Measurements from ENCODE around the gene KCTD15.

Gene KCTD15

DNA sequence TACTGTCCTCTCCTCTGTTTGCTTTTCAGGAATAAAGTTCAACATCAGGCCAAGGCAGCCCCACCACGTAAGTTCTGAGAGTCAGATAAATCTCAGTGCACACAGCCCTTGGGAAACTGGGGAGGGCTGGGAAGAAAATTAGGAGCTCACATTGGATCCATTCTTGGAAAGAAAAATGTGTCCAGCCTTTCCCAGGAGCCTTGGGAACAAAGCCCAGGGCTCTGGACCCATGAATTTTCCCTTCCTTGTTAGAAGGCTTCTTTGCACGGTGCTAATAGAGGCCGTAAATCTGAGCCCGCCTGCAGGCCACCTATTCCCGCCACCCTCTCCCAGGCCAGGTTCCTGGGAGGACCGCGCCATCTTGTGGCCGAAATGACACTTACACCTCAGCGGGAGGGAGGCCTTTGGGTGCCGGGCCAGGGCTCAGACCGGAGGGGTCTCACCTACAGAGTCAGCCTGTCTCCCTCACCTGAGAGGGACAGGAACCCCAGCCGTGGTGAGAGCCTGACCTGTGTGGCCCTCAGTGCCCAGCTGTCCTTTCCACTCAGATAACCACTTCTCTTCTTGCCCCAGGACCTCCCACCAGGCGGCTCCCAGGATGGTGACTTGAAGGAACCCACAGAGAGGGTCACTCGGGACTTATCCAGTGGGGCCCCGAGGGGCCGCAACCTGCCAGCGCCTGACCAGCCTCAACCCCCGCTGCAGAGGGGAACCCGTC, 25.1 kb upstream of the KCTD15 start:
- DNase-seq (ENCODE audit: low read depth in 2 of 2): peak; percentile 39 to 66

DNA sequence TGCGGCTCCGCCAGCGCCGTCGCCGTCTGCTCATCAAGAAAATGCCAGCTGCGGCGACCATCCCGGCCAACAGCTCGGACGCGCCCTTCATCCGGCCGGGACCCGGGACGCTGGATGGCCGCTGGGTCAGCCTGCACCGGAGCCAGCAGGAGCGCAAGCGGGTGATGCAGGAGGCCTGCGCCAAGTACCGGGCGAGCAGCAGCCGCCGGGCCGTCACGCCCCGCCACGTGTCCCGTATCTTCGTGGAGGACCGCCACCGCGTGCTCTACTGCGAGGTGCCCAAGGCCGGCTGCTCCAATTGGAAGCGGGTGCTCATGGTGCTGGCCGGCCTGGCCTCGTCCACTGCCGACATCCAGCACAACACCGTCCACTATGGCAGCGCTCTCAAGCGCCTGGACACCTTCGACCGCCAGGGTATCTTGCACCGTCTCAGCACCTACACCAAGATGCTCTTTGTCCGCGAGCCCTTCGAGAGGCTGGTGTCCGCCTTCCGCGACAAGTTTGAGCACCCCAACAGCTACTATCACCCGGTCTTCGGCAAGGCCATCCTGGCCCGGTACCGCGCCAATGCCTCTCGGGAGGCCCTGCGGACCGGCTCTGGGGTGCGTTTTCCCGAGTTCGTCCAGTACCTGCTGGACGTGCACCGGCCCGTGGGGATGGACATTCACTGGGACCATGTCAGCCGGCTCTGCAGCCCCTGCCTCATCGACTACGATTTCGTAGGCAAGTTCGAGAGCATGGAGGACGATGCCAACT, 24.4 kb upstream of the KCTD15 start:
- no peak for DNase-seq (ENCODE audit: low read depth in 2 of 2)

DNA sequence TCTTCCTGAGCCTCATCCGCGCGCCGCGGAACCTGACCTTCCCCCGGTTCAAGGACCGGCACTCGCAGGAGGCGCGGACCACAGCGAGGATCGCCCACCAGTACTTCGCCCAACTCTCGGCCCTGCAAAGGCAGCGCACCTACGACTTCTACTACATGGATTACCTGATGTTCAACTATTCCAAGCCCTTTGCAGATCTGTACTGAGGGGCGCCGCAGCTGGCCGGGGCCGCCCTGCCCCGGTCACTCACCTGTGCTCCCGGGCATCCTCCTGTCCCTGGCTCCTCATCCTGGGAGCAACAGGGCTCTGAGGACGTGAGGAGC, 23.9 kb upstream of the KCTD15 start:
- DNase-seq (ENCODE audit: low read depth in 2 of 2): no peak

DNA sequence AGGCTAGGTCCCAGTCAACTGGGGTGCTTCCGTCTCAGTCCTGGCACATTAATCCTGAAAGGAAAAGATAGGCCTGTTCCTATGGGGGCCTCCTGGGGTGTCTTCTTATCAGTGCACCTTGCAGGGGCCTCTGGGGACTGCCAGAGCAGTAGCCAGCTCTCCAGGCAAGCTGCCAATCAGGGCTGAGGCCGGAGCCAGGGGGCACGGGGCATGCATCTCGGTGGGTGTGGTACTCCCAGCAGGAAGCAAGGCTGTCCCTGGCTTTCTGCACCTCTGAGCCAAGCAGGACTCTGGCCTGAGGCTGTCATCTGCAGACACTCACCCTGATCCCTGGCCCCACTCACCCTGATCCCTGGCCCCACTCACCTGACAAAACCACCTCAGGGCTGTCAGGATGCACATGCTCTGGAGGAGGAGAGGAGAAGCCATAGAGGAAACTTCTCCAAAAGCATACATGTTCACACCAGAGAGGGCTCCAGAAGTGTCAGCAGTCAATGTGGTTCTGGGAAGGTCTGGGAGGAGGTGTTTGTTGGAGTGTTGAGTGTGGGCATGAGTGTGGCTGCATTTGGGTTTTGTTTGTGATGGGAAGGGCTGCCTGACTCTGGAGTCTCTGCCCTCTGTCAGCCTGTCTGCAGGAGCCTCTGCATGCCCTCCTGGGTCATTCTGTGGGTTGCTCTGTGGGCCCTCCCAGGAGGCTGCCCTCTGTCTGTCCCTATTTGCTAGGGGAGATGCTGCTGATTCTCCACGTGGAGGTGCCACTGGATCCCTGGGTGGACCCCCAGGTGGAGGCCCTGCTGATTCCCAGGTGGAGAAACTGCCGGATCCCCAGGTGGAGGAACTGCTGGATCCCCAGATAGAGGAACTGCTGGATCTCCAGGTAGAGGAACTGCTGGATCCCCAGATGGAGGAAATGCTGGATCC, 22.7 kb upstream of the KCTD15 start:
- DNase-seq (ENCODE audit: low read depth in 2 of 2): no peak

DNA sequence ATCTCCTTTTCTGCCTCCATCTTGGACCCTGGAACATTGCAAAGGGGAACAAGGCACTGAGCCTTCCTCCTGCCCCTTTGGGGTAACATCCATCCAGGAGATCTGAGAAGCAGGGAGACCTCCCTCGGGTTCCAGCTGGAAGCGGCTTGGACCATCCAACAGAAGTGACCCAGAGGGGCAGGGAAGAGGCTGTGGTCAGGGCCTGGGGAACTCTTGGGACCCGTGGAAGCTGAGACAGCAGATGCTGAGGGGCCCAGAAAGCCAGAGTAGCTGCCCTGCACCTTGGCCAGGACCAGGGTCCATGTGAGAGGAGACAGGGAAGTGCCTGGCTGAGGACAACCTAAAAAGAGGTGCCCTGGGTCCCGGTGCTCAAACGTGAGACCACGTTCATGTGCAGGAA, 21.9 kb upstream of the KCTD15 start:
- DNase-seq (ENCODE audit: low read depth in 2 of 2): no peak

DNA sequence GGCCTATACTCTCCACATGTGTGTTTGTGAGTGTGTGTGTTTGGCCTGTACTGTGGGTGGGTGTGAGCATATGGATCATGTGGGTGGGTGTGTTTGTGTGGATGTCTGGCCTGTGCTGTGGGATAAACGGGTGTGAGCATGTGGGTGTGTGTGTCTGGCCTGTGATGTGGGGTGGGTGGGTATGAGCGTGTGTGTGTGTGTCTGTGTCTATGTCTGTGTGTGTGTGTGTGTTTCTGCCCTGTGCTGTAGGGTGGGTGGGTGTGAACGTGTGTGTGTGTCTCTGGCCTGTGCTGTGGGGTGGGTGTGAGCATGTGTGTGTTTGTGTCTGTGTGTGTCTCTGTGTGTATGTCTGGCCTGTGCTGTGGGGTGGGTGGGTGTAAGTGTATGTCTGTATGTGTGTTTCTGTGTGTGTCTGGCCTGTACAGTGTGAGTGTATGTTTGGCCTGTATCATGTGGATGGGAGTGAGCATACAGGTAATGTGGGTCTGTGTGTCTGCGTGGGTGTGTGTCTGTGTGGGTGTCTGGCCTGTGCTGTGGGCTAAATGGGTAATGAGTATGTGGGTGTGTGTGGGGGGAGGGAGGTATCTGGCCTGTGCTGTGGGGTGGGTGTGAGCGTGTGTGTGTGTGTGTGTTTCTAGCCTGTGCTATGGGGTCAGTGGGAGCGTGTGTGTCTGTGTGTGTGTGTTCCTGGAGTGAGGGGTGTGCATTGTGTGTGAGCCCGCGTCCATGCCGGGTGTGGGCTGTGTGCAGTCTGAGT, 20.8 kb upstream of the KCTD15 start:
- DNase-seq (ENCODE audit: low read depth in 2 of 2): no peak

DNA sequence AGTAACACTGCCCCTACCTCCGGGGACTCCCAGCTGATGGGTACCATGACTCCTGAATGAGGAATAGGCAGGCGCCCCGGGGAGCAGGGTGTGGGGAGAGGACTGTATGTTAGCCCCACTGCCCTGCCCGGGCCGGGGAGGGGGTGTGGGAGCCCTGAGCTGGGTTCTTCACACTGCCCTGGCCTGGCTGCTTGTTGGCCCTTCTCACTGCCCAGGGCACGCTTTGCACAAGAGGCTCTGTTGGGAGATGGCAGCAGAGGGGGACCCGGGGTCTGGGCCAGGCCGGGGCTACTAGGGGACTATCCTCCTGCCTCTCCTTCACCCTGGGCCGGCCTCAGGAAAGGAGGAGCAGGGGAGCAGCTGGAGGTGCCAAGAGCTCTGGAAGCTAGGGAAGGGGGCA, 19.3 kb upstream of the KCTD15 start:
- no peak for DNase-seq (ENCODE audit: low read depth in 2 of 2)

DNA sequence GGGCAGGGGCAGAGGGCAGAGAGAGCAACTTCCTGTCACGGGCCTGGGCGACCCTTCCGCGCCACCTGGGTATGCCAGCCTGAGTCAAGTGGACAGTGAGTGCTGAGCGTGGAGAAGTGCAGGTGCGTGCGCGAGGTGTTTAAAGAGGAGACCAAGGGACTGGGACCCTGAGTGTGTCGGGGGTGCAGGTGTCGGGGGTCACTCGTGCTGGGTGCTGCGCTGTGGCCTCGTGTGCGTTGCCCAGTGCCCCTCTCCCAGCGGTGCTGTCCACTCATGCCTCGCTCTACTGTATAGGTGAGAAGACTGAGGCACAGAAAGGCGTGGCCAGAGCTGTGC, 18.9 kb upstream of the KCTD15 start:
- no peak for DNase-seq (ENCODE audit: low read depth in 2 of 2)

DNA sequence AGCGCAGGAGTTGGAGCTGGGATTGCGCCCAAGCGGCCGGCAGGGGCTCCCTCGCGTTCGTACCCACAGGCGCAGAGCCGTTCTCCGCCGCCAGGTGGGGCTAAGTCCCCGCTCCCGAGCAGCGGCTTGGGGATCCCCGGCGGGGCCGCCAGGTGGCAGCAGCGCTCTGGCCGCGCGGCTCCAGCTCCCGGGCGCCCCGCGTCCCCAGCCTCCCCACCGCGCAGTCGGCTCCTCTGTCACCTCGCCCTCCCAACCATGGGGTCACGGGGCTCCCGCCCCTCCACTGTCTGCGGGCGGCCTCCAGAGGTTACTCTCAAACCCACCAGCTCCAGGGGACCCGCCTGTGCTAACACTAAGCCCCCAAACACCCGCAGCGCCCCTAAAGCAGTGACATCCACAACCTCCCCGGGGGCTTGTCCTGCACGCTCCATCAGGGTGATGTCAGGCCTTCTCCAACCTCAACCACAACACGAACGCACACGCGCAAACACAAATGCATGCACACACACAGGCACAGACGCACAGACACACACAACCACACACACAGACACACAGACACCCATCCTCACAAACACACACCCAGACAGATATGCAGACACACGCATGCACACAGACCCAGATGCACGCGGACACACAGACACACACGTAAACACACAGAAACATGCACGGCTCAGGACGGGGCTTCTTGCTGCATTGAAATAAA, 18.4 kb upstream of the KCTD15 start:
- peak; percentile 77 to 82 for DNase-seq (ENCODE audit: low read depth in 2 of 2)

DNA sequence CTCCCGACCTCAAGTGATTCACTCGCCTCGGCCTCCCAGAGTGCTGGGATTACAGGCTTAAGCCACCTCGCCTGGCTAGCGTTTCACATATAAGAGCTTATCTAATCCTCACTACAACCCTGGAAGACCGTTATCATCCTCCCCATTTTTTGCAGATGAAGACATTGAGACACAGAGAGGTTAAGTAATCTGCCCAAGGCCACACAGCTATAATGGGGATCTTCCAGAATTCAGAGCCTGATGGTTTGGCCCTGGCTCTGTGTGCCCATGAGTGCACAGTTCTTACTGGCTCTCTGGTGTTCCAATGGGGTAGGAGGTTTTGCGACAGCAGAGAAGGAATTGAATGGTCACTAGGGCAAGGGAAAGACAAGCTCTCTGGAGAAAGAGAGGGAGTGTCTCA, 16.8 kb upstream of the KCTD15 start:
- DNase-seq (ENCODE audit: low read depth in 2 of 2): no peak

DNA sequence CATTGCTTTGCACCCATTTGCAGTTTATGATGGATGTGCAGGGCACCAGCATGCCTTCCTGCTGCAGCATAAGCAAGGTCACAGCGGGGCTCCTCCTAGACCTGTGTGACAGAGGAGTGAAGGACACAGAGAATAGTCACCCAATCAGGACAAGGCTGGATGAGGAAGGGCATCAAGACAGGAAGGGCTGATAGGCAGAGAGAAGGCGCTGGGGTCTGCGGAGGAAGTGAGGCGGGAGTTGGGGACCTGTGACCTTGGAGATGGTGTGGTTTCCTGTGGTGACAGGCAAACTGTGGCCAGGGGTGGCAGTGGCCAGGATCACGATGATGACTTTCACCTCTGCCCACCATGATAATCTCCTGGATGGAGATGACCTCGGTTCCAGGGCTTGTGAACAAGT, 16.4 kb upstream of the KCTD15 start:
- DNase-seq (ENCODE audit: low read depth in 2 of 2): no peak

DNA sequence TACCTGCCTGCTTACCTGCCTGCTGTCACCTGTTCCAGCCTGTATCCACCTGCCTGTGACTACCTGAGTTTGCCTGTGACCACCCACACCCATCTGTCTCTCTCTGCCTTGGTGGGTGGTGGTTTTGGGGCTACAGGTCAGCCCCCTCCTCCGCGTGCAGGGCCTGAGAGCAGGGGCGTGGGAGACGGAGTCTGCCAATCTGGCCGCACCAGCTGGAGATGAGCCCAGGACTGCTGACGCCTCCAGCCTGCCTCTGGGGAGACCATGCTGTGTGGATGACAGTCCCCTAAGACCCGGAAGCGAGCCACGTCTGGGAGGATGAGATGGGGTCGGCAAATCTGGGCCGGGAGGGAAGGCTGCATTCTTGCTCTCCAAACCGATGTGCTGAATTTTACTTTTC, 15.9 kb upstream of the KCTD15 start:
- DNase-seq (ENCODE audit: low read depth in 2 of 2): no peak

DNA sequence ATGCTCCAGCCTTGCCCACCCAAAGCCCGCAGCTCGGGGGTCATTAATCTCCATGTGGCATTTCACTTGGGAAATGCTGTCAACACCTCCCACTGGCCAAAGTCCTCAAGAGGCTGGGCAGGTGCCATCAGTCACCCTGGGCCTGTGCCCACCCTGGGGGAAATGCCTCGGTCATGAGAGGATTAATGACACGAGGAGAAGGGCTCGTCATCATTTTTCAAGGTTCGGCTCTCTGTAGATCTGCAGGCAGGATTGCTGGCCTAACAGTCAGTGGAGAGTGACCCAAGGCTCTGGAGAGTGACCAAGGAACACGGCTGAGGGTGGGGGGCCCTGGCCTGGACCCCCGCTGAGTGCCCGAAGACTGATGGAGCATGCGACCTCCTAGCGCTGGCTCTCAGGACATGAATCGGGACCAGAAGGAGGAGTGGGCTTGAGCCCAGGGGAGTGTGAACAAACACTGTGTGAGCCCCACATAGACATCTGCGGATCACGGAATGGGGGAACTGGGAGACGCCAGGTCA, 15.2 kb upstream of the KCTD15 start:
- DNase-seq (ENCODE audit: low read depth in 2 of 2): no peak

DNA sequence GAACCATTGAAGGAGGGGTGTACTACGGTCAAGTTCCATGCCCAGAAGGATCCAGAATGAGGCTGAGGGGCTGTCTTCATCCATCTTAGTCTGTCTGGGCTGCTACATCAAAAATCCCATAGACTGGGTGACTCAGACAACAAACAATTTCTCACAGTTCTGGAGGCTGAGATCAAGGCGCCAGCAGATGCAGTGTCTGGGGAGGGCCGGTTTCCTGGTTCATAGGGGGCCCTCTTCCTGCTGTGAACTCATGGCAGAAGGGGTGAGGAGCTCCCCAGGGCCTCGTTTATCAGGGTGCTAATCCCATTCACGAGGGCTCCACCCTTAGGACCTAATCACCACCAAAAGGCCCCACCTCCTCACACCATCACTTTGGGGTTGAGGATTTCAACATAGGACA, 14.7 kb upstream of the KCTD15 start:
- DNase-seq (ENCODE audit: low read depth in 2 of 2): no peak

DNA sequence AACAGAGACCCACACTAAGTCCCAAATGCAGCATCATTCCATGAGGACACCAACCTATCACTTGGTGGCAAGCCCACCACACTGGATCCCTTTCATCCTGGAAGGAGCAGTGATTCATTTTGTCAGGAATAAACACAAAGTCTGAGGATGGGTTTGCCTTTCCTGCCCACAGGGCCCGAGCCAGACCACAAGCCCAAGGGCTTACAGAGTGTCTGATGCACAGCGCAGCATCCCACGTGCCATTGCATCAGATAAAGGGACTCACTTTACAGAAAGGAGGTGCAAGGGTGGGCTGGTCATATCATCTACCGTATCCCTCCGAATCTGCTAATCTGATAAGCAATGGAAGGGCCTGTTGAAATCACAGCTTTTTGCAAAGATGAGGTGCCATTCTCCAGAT, 12.2 kb upstream of the KCTD15 start:
- DNase-seq (ENCODE audit: low read depth in 2 of 2): no peak

DNA sequence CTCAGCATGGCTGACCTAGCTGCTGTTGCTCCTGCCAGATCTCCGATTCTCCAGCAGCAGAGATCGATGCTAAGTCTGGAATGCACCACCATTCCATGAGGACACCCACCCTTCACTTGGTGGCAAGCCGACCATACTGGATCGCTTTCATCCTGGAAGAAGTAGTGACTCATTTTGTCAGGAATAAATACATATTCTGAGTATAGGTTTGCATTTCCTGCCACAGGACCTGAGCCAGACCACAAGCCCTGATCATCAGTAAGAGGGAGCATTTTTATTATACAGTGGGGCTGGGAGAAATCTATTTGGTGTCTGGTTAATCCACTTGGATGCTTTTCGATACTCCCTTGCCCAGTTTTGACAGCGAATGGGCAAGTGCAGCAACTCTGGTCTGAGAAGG, 10.9 kb upstream of the KCTD15 start:
- no peak for DNase-seq (ENCODE audit: low read depth in 2 of 2)

DNA sequence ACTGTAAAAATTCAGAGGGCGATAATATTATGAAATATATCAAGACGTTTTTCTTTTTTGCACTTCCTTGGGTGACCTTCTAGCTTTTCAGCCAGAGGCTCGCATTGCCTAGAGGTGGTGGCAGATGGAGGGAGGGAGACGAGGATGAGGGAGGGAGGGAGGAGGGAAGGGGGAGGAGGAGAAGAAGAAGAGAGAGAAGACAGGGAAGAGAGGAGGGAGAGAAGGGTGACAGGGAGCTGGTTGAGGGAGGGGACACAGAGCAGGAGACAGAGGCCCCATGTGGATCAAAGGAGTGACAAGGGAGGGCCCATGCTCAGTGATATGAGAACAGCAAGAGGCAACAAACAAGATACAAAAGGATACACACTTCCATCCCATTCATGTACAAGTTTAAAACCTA, 8.0 kb upstream of the KCTD15 start:
- no peak for DNase-seq (ENCODE audit: low read depth in 2 of 2)

DNA sequence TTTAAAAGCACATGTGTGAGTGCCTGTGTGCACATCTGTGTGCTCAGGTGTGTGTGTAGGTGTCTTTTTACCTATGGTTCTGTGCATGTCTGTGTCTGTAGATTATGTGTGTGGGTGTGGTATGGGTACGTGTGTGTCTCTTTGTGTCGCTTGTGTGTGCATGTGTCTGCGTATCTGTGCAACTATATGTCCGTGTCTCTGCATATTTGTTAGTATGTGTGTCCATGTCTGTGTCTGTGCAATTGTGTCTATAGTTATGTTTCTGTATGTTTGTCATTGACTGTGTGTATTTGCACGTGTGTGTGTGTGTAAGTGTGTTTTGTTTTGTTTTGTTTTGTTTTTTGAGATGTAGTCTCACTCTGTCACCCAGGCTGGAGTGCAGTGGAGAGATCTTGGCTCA, 7.3 kb upstream of the KCTD15 start:
- no peak for DNase-seq (ENCODE audit: low read depth in 2 of 2)

DNA sequence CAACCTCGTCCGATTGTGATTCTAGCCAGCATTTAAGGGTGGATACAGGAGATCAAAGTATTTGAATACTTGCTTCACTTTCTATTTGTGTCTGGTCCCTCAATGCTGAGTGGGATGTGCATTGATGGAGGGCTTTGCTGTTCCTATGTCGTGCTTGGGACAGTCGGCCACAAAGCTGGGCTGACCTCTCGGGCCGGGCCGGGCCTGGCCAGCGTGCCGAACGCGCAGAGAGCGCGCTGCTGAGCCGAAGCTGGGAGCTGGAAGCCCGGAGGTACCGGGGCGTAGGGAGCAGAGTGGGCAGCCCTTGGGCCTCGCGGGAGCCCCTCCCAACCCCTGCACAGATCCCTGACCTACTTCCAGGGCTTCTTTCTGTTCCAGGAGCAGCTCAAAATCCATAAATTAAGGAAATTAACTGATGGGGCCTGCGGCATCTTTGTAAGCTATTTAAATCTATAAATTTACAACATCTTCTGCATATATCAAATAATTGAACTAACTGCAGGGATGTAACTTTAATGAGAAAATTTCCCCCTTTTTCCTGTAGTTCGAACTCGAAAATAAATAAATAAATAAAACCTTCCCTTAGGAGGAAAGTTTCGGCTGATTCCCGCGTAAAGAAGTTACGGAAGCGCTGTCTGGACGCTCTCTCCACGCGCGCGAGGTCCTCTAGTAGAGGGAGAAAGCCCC, 1.8 kb upstream of the KCTD15 start:
- DNase-seq (ENCODE audit: low read depth in 2 of 2): no peak

DNA sequence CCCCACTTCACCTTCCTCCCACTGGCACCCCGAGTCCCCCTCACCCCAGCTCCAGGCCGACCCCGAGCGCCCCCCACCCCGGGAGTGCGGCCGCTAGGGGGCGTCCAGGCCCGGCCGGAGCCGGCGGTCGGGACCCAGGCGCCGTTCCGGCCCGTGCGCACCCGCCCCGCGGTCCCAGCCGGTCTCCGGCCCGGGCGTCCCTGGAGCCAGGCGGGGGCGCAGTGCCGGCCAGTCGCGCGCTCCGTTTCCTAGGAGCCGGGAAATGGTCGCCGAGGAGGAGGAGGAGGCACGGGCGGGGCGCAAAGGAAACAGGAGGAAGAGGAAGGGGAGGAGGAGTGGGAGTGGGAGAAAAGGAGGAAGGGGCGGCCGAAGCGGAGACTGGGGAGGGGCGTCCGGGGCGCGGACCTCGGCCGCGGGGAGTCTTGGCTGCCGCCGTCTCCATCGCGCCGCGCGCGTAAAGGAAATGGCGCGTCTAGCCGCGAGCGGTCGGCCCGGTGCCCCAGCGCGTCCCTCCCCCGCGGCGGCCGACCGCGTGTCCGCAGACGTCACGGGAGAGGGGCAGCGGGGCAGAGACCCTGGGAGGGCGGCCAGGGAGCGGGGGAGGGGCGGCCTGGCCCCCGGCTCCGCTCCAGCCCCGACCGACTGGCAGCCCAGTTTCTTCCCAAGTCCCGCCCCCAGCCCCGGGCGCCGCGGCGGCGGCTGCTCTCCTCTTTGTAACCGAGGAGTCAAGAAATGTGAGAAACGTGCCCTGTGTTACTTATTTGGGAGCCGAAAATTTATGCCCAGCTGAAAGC, 1.1 kb upstream of the KCTD15 start:
- DNase-seq (ENCODE audit: low read depth in 2 of 2): peak; percentile 27 to 52

Data from activated CD4-positive, alpha-beta T cell treated with anti-CD3 and anti-CD28 coated beads for 24 hours (primary cell).